ENCODE data around the gene GPR21.

Gene GPR21

DNA sequence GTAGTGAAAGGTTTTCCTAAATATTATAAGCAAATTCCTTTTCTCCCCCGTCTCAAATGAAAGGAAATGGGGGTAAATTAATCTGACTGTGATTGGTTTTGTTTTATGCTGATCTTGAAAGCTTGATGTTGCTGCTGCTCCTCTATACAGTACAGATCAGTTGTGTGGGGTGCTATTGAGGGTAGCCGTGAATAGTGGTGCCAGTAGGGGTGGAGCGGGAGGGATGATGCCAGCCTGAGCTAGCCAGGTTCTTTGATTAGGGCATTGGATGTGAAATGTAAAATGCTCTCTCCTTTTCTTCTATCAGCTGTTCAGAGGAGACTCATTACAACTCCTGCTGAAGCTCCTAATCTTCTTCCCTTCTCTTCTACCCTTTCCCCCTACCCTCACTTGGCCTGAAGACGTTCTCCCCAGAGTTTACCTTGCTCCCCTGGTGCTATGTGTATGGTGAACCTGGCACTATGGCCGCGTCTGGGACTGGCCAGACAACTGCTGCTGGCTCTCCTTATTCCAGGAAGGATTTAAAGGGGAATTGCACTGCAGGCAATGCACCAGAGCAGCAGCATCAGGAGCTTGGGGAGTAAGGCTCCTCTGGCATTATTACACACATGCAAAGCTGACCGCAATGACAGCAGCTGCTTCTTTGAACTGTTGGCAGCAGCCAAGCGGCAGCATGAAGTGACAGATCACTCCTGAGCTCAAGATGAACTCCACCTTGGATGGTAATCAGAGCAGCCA, 566 bp downstream of the GPR21 start:
- Histone ChIP-seq H3K4me3 (ENCODE audit: low read depth in 1 of 2, low read length in 2 of 2) (no peak overlapping the region), H3K27ac (ENCODE audit: low read length) (no peak overlapping the region)

GRCh38 chr9:123034881-123035510, 1.5 kb downstream of the GPR21 start:
- peaks cover 0 to 8% of the 10 kb centered on the region in 2 donors for H3K36me3 ChIP-seq (ENCODE audit: control insufficient read depth in 1 of 2, insufficient read depth in 2 of 2, low read length in 2 of 2)
- no peaks in the 10 kb centered on the region for H3K9me3 ChIP-seq (ENCODE audit: control insufficient read depth in 1 of 2, low read length in 2 of 2)
- no peaks in the 10 kb centered on the region for H3K27me3 ChIP-seq (ENCODE audit: low read depth, low read length)
- no peak overlapping the region for H3K4me3 ChIP-seq (ENCODE audit: low read depth in 1 of 2, low read length in 2 of 2)
- H3K27ac ChIP-seq (ENCODE audit: low read length) = no peak overlapping the region
- H3K4me1 ChIP-seq (ENCODE audit: control insufficient read depth in 1 of 2, insufficient read depth in 2 of 2, low read length in 2 of 2) = peaks cover 0 to 19% of the 10 kb centered on the region in 2 donors

More for the DNA sequence above, 566 bp downstream of the GPR21 start:
- Histone ChIP-seq H3K27me3 (ENCODE audit: low read depth, low read length) (no peaks in the 10 kb centered on the region), H3K4me1 (ENCODE audit: control insufficient read depth in 1 of 2, insufficient read depth in 2 of 2, low read length in 2 of 2) (peaks cover 0 to 19% of the 10 kb centered on the region in 2 donors), H3K9me3 (ENCODE audit: control insufficient read depth in 1 of 2, low read length in 2 of 2) (no peaks in the 10 kb centered on the region), H3K36me3 (ENCODE audit: control insufficient read depth in 1 of 2, insufficient read depth in 2 of 2, low read length in 2 of 2) (peaks cover 6 to 13% of the 10 kb centered on the region in 2 donors)

DNA sequence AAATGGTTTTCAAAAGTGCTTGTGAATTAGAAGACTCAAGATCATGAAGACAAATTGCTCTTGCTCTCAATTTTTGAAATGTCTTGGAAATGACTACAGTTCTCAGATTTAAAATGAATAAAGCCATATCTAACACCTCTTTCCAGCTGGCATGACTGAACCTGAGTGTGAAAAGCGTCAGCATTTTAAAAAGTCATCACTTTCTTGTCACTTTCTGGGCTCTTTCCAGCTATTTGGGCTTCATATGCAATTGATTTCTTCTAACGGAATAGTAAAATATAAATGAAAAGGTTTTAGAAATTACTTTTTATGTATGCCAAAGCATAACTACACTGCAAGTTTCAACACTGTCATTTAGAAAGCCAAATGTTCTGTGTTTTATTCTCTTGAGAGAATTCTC, 2.3 kb downstream of the GPR21 start:
- peaks cover 0 to 7% of the 10 kb centered on the region in 2 donors for H3K36me3 ChIP-seq (ENCODE audit: control insufficient read depth in 1 of 2, insufficient read depth in 2 of 2, low read length in 2 of 2)
- H3K4me1 ChIP-seq (ENCODE audit: control insufficient read depth in 1 of 2, insufficient read depth in 2 of 2, low read length in 2 of 2) = peaks cover 0 to 19% of the 10 kb centered on the region in 2 donors
- H3K9me3 ChIP-seq (ENCODE audit: control insufficient read depth in 1 of 2, low read length in 2 of 2) = no peaks in the 10 kb centered on the region
- no peaks in the 10 kb centered on the region for H3K27me3 ChIP-seq (ENCODE audit: low read depth, low read length)
- no peak overlapping the region for H3K27ac ChIP-seq (ENCODE audit: low read length)
- no peak overlapping the region for H3K4me3 ChIP-seq (ENCODE audit: low read depth in 1 of 2, low read length in 2 of 2)

DNA sequence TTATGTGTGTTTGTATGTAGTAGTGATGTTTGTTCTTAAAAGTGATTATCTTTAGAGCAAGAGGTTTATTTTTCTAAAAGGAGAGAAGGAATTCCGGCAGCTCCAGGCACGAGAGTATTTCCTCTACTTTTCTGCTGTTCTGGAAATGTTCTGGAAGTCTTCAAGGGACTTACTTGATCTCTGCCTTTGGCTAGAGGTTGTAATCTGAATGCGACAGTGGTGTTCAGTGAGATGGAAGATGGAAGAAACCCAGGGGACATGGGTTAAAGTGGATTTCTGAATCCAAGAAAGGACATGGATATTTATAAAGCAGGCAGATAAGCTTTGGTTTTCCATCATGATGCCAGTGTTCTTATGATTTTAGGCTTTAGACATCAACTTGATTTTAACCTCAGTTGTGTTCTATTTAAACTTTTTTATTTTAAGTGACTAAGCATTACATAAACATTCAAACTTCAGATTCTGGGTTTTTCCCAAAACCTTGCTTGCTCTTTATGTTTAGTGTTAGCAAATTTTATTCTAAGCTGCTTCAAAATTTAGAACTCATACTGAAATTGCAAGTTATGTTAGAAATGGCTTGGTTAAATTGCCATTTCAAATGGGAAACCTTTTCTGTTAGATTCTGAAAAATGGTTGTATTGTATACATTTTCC, 3.6 kb downstream of the GPR21 start:
- Histone ChIP-seq H3K9me3 (ENCODE audit: control insufficient read depth in 1 of 2, low read length in 2 of 2) (no peaks in the 10 kb centered on the region), H3K27me3 (ENCODE audit: low read depth, low read length) (no peaks in the 10 kb centered on the region), H3K4me1 (ENCODE audit: control insufficient read depth in 1 of 2, insufficient read depth in 2 of 2, low read length in 2 of 2) (peaks cover 0 to 19% of the 10 kb centered on the region in 2 donors), H3K27ac (ENCODE audit: low read length) (no peak overlapping the region), H3K36me3 (ENCODE audit: control insufficient read depth in 1 of 2, insufficient read depth in 2 of 2, low read length in 2 of 2) (peaks cover 0 to 3% of the 10 kb centered on the region in 2 donors), H3K4me3 (ENCODE audit: low read depth in 1 of 2, low read length in 2 of 2) (no peak overlapping the region)

DNA sequence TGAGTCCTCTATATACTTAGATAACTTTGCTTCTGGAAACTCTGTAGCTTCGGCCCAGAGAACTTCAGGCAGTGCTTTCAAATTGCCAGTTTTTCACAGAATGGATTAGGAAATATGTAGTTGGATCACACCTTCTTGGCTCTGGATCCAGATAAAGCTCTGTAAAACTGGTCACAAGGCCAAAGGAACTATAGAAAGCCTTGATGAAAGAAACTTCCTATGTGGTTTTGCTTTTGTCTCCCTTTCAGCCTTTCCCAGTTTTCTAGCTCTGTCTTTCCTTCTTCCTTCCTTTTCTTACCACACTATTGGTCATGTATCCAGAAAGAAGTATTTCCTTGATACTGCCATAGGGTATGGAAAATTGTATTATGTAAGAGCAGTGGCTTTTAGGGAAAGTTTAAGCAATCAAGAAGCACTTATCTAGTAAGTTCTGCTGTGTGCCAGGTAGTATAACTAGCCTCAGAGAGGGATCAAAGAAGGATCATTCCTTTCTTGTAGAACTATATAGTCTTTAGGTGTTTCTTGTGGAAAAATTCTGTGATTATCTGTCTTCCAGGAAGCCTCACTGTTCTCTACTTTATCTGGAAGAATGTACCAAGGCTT, 6.3 kb downstream of the GPR21 start:
- H3K27ac ChIP-seq (ENCODE audit: low read length) = peak overlapping the region; percentile 47

GRCh38 chr9:123040801-123041200, 7.3 kb downstream of the GPR21 start:
- Histone ChIP-seq H3K9me3 (ENCODE audit: control insufficient read depth in 1 of 2, low read length in 2 of 2) (no peaks in the 10 kb centered on the region), H3K36me3 (ENCODE audit: control insufficient read depth in 1 of 2, insufficient read depth in 2 of 2, low read length in 2 of 2) (peaks cover 0 to 3% of the 10 kb centered on the region in 2 donors), H3K27ac (ENCODE audit: low read length) (no peak overlapping the region), H3K4me3 (ENCODE audit: low read depth in 1 of 2, low read length in 2 of 2) (no peak overlapping the region), H3K4me1 (ENCODE audit: control insufficient read depth in 1 of 2, insufficient read depth in 2 of 2, low read length in 2 of 2) (peaks cover 0 to under 1% of the 10 kb centered on the region in 2 donors), H3K27me3 (ENCODE audit: low read depth, low read length) (no peaks in the 10 kb centered on the region)

More for the DNA sequence above, 6.3 kb downstream of the GPR21 start:
- H3K27me3 ChIP-seq (ENCODE audit: low read depth, low read length) = no peaks in the 10 kb centered on the region
- H3K4me1 ChIP-seq (ENCODE audit: control insufficient read depth in 1 of 2, insufficient read depth in 2 of 2, low read length in 2 of 2) = peaks cover 0 to 8% of the 10 kb centered on the region in 2 donors
- peaks cover 0 to 3% of the 10 kb centered on the region in 2 donors for H3K36me3 ChIP-seq (ENCODE audit: control insufficient read depth in 1 of 2, insufficient read depth in 2 of 2, low read length in 2 of 2)
- no peaks in the 10 kb centered on the region for H3K9me3 ChIP-seq (ENCODE audit: control insufficient read depth in 1 of 2, low read length in 2 of 2)
- no peak overlapping the region for H3K4me3 ChIP-seq (ENCODE audit: low read depth in 1 of 2, low read length in 2 of 2)

DNA sequence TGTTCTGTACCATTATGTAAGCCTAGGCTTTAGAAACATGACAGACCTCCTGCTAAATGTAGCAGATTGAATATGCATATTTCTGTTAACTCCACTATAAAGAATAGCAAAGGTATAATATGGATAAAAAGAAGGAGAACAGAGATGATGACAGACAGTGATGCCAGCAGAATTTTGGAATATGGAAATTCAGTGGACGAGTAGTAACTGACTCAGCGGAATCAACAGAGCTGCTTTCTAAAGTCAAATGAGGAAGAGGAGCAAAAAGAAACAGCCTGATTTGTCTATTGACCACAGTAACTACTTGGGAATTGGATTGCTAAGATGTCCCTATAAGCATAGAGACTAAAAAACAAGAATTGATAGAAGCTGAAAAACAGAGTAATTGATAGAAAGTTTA, 8.0 kb downstream of the GPR21 start:
- Histone ChIP-seq H3K4me1 (ENCODE audit: control insufficient read depth in 1 of 2, insufficient read depth in 2 of 2, low read length in 2 of 2) (no peaks in the 10 kb centered on the region), H3K36me3 (ENCODE audit: control insufficient read depth in 1 of 2, insufficient read depth in 2 of 2, low read length in 2 of 2) (peaks cover 0 to 3% of the 10 kb centered on the region in 2 donors), H3K27me3 (ENCODE audit: low read depth, low read length) (no peaks in the 10 kb centered on the region), H3K27ac (ENCODE audit: low read length) (no peak overlapping the region), H3K9me3 (ENCODE audit: control insufficient read depth in 1 of 2, low read length in 2 of 2) (no peaks in the 10 kb centered on the region), H3K4me3 (ENCODE audit: low read depth in 1 of 2, low read length in 2 of 2) (no peak overlapping the region)

GRCh38 chr9:123043081-123043939, 9.8 kb downstream of the GPR21 start:
- H3K27me3 ChIP-seq (ENCODE audit: low read depth, low read length) = no peaks in the 10 kb centered on the region
- H3K9me3 ChIP-seq (ENCODE audit: control insufficient read depth in 1 of 2, low read length in 2 of 2) = no peaks in the 10 kb centered on the region
- H3K27ac ChIP-seq (ENCODE audit: low read length) = peak overlapping the region; percentile 19
- H3K4me3 ChIP-seq (ENCODE audit: low read depth in 1 of 2, low read length in 2 of 2) = no peak overlapping the region
- peaks cover 0 to 4% of the 10 kb centered on the region in 2 donors for H3K4me1 ChIP-seq (ENCODE audit: control insufficient read depth in 1 of 2, insufficient read depth in 2 of 2, low read length in 2 of 2)
- H3K36me3 ChIP-seq (ENCODE audit: control insufficient read depth in 1 of 2, insufficient read depth in 2 of 2, low read length in 2 of 2) = peaks cover 0 to 3% of the 10 kb centered on the region in 2 donors

GRCh38 chr9:123044586-123044985, 11.1 kb downstream of the GPR21 start:
- no peaks in the 10 kb centered on the region for H3K36me3 ChIP-seq (ENCODE audit: control insufficient read depth in 1 of 2, insufficient read depth in 2 of 2, low read length in 2 of 2)
- H3K27ac ChIP-seq (ENCODE audit: low read length) = peak overlapping the region; percentile 70
- H3K9me3 ChIP-seq (ENCODE audit: control insufficient read depth in 1 of 2, low read length in 2 of 2) = no peaks in the 10 kb centered on the region
- peaks cover 5 to 15% of the 10 kb centered on the region in 2 donors for H3K4me1 ChIP-seq (ENCODE audit: control insufficient read depth in 1 of 2, insufficient read depth in 2 of 2, low read length in 2 of 2)
- no peak overlapping the region for H3K4me3 ChIP-seq (ENCODE audit: low read depth in 1 of 2, low read length in 2 of 2)
- H3K27me3 ChIP-seq (ENCODE audit: low read depth, low read length) = no peaks in the 10 kb centered on the region

DNA sequence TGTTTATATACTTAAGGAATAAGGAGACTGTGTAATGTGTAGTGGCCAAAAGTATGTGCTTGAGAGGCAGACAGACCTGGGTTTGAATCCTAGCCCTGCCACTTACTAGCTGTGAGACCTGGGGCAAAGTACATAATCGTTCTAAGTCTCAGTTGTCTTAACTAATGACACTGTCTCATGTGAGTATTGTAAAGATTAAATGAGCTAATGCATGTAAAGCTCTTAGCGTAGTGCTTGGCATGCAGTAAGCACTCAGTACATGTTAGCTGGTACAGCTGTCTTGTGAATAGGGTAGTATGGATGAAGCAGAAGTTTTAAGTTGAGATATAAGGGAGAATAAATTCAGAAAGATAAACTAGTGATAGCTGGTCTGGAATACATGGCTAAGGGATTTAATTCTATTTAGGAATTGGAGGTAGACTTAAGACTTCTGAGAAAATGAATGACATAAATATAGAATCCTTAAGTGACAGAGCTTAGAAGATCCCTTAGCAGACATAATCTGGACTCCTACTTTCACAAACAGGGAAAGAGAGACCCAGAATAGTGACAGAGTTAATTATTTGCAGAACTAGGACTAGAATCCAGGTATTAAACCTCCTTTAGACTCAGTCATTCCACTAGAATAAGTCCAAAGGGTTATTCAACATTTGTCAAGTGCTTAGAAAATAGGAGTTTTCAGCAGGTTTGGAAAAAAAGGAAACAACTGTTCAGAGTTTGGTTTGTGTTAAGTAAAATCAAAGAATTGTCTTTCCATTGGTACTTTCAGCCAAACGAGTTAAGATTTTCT, 13.1 kb downstream of the GPR21 start:
- no peaks in the 10 kb centered on the region for H3K9me3 ChIP-seq (ENCODE audit: control insufficient read depth in 1 of 2, low read length in 2 of 2)

More for the DNA sequence above, 13.1 kb downstream of the GPR21 start:
- Histone ChIP-seq H3K4me3 (ENCODE audit: low read depth in 1 of 2, low read length in 2 of 2) (no peak overlapping the region), H3K27me3 (ENCODE audit: low read depth, low read length) (no peaks in the 10 kb centered on the region), H3K4me1 (ENCODE audit: control insufficient read depth in 1 of 2, insufficient read depth in 2 of 2, low read length in 2 of 2) (peaks cover 8 to 23% of the 10 kb centered on the region in 2 donors), H3K36me3 (ENCODE audit: control insufficient read depth in 1 of 2, insufficient read depth in 2 of 2, low read length in 2 of 2) (no peaks in the 10 kb centered on the region), H3K27ac (ENCODE audit: low read length) (peak overlapping the region; percentile 39)
